ENCODE data around the gene SH3D19. TPM values are rescaled to one million over a fixed set of nuclear protein-coding genes. Genes with fewer than 3 reads are reported as not detected.
A peak's percentile ranks its signal among the peaks of the same experiment; 100 is the strongest.

SH3D19 gene
- total RNA-seq, 1 experiment from 2014 or later = 41.7 TPM

DNA sequence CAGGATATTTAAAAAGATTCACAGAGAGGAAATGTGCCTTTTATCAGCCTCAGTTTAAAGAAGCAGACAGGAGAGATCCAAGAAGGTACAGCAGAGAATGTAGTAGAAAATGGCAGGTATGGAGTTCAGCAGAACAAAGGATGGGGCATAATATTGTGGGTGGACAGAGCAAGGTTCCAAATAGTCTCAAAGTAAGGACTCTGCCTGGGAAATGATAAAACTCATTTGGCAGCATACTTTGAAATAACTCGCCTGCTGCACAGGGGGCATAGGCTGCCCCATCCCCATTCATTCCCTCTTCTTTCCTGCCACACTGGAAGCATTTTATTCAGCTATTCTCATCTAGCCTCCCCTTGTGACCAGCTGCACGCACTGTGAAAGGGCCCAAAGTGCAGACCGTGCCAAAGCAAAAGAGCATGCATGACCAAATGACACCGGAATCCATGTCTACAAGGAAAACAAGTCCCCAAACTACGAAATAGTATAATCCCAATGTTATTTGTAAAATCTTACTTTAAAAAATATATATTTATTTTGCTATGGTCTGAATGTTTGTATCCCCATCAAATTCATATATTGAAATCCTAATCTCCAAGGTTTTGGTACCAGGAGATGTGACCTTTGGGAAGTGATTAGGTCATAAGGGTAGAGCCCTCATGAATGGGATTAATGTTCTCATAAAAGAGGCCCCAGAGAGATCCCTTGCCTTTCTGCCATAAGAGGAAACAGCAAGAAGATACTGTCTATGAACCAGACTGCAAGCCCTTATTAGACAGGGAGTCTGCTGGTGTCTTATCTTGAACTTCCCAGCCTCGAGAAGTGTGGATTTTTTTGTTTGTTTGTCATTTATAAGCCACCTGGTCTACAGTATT, 125.8 kb downstream of the SH3D19 start:
- no peak for DNase-seq
- H3K9me2 ChIP-seq (ENCODE audit: insufficient read depth) = no peaks in the 10 kb centered on the region
- POLR2A ChIA-PET (ENCODE audit: unreplicated experiment) = no interaction called here
- intact Hi-C loops (cut with micrococcal nuclease; ENCODE audit: unreplicated experiment) = no loop called here
- TF ChIP-seq CTCF (conservative IDR thresholded peaks at IDR 0.05) (no peak), EZH2 (IDR thresholded peaks at IDR 0.05; ENCODE audit: low read depth) (no peak)
- H3K4me3 ChIP-seq = no peak overlapping the region
- CTCF ChIA-PET = interaction anchor here (0.6 kb wide), 1 partner anchor 134 kb away, joined by 3 read pairs; no protein-coding TSS in a partner anchor
- no peaks in the 10 kb centered on the region for H3K27me3 ChIP-seq (ENCODE audit: insufficient read depth, low read depth)
- H3K4me1 ChIP-seq (replicated peaks; ENCODE audit: insufficient read depth) = peaks cover 31% of the 10 kb centered on the region
- no TSS peak for BruUV-seq (replicated peaks)
- no peaks in the 10 kb centered on the region for H4K20me1 ChIP-seq (ENCODE audit: insufficient read depth)
- no peak overlapping the region for H3K27ac ChIP-seq
- no peaks in the 10 kb centered on the region for H3K36me3 ChIP-seq (ENCODE audit: low read depth)
- no peak overlapping the region for H2AFZ ChIP-seq
- H3F3A ChIP-seq (ENCODE audit: insufficient read depth, low read depth) = peaks cover 15% of the 10 kb centered on the region
- peaks cover 16% of the 10 kb centered on the region for H3K79me2 ChIP-seq (ENCODE audit: low read depth)
- H3K9me3 ChIP-seq (ENCODE audit: insufficient read depth, low read depth) = no peaks in the 10 kb centered on the region
- no peak overlapping the region for H3K4me2 ChIP-seq

DNA sequence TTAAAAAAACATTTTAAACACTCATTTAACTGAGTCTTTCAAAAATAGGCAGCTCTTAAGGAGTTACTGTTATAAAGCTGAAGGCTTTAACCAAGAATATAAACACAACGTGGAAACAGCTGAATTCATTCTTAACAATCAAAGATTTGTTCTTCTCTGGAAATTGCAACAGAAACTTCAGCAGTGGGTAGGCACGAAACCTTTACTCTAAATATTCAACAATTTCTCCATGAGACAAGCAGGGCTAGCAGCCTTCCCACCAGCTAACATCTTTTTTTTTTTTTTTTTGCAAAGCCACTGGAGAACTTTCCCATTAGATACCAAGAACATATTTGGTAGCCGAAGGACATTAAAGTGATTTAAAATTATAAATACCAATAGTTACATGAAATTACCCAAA, 126.7 kb downstream of the SH3D19 start:
- Histone ChIP-seq H3F3A (ENCODE audit: insufficient read depth, low read depth) (peaks cover 15% of the 10 kb centered on the region), H3K4me2 (no peak overlapping the region), H3K27me3 (ENCODE audit: insufficient read depth, low read depth) (no peaks in the 10 kb centered on the region), H2AFZ (no peak overlapping the region), H3K36me3 (ENCODE audit: low read depth) (no peaks in the 10 kb centered on the region), H3K27ac (0 out of 2 replicates have a peak overlapping the region, but pooled peaks have one; percentile 12), H3K9me3 (ENCODE audit: insufficient read depth, low read depth) (no peaks in the 10 kb centered on the region), H3K79me2 (ENCODE audit: low read depth) (peaks cover 21% of the 10 kb centered on the region), H3K9me2 (ENCODE audit: insufficient read depth) (no peaks in the 10 kb centered on the region), H3K4me1 (replicated peaks; ENCODE audit: insufficient read depth) (peaks cover 31% of the 10 kb centered on the region), H3K4me3 (no peak overlapping the region), H4K20me1 (ENCODE audit: insufficient read depth) (no peaks in the 10 kb centered on the region)
- DNase-seq = no peak
- TF ChIP-seq CTCF (conservative IDR thresholded peaks at IDR 0.05) (no peak), EZH2 (IDR thresholded peaks at IDR 0.05; ENCODE audit: low read depth) (no peak)
- intact Hi-C loops (cut with micrococcal nuclease; ENCODE audit: unreplicated experiment) = no loop called here
- BruUV-seq (replicated peaks) = no TSS peak
- ChIA-PET CTCF (interaction anchor here (0.5 to 0.6 kb wide), 3 partner anchors 127 to 330 kb away, joined by 3 read pairs; no protein-coding TSS in a partner anchor), POLR2A (ENCODE audit: unreplicated experiment) (no interaction called here)

DNA sequence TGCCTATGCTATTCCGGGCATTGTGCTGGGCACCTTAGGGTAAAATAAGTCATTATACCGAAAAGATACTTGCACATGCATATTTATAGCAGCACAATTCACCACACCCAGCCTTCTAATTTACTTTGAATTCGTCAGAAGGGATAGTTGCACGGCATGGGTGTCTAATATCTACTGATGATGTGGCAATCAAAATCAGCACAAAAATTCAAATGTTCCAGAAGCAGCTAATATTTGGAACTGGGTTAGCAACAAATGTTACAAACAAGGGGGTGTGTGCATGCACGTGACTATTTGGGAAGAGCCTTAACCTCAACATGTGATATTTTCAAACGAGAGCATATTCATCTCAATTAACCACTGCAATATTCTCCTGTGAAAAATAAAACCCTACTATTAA, 128.2 kb downstream of the SH3D19 start:
- POLR2A ChIA-PET (ENCODE audit: unreplicated experiment) = no interaction called here
- no peaks in the 10 kb centered on the region for H3K27me3 ChIP-seq (ENCODE audit: insufficient read depth, low read depth)
- no TSS peak for BruUV-seq (replicated peaks)
- peaks cover 15% of the 10 kb centered on the region for H3F3A ChIP-seq (ENCODE audit: insufficient read depth, low read depth)
- H3K27ac ChIP-seq = peak overlapping the region; percentile 96
- DNase-seq = no peak
- H3K4me3 ChIP-seq = no peak overlapping the region
- H3K9me3 ChIP-seq (ENCODE audit: insufficient read depth, low read depth) = no peaks in the 10 kb centered on the region
- CTCF ChIA-PET = no interaction called here
- H3K9me2 ChIP-seq (ENCODE audit: insufficient read depth) = no peaks in the 10 kb centered on the region
- no peak overlapping the region for H2AFZ ChIP-seq
- H3K4me2 ChIP-seq = peak overlapping the region; percentile 77
- intact Hi-C loops (cut with micrococcal nuclease; ENCODE audit: unreplicated experiment) = no loop called here
- peaks cover 31% of the 10 kb centered on the region for H3K4me1 ChIP-seq (replicated peaks; ENCODE audit: insufficient read depth)
- H4K20me1 ChIP-seq (ENCODE audit: insufficient read depth) = no peaks in the 10 kb centered on the region
- H3K36me3 ChIP-seq (ENCODE audit: low read depth) = no peaks in the 10 kb centered on the region
- TF ChIP-seq CTCF (conservative IDR thresholded peaks at IDR 0.05) (no peak), EZH2 (IDR thresholded peaks at IDR 0.05; ENCODE audit: low read depth) (no peak)
- peaks cover 26% of the 10 kb centered on the region for H3K79me2 ChIP-seq (ENCODE audit: low read depth)

Data from PC-9 (cell line).